Retinal pigment epithelial cell (primary cell): ENCODE results near the gene TTC1.

Source experiments
- DNase-seq: peaks from one replicate; pipeline ENCODE4 v3.0.0-alpha.2; 2010; ENCODE audit warnings: low read depth
- H3K4me3 ChIP-seq: 2 replicates; pipeline ENCODE4 v1.5.1; 2011; ENCODE audit warnings: mild to moderate bottlenecking, low read length, control low read depth, moderate library complexity
- TF ChIP-seq, protein P1 (sequence below): conservative IDR thresholded peaks from 2 replicates; pipeline ENCODE4 v1.5.1; 2011; ENCODE audit warnings: low read depth, low read length, control low read depth, inconsistent platforms

The TTC1 gene

DNA sequence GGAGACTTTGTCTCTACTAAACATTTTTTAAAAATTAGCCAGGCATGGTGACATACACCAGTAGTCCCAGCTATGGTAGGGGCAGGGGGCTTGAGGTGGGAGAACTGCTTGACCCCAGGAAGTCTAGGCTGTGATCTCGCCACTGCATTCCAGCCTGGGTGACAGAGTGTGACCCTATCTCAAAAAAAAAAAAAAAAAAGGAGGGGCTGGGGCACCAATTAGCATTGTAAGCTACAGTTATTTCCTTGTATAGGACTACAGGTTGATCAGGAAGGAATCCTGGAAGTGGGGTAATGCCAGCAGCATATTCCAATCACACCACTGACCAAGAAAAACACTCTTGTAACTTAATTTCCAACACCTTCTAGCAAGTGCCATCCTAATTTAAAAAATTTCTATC lies 78.3 kb downstream of the TTC1 start:
- no peak for DNase-seq
- TF ChIP-seq, protein P1, sequence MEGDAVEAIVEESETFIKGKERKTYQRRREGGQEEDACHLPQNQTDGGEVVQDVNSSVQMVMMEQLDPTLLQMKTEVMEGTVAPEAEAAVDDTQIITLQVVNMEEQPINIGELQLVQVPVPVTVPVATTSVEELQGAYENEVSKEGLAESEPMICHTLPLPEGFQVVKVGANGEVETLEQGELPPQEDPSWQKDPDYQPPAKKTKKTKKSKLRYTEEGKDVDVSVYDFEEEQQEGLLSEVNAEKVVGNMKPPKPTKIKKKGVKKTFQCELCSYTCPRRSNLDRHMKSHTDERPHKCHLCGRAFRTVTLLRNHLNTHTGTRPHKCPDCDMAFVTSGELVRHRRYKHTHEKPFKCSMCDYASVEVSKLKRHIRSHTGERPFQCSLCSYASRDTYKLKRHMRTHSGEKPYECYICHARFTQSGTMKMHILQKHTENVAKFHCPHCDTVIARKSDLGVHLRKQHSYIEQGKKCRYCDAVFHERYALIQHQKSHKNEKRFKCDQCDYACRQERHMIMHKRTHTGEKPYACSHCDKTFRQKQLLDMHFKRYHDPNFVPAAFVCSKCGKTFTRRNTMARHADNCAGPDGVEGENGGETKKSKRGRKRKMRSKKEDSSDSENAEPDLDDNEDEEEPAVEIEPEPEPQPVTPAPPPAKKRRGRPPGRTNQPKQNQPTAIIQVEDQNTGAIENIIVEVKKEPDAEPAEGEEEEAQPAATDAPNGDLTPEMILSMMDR = no peak
- H3K4me3 ChIP-seq = no peak overlapping the region

DNA sequence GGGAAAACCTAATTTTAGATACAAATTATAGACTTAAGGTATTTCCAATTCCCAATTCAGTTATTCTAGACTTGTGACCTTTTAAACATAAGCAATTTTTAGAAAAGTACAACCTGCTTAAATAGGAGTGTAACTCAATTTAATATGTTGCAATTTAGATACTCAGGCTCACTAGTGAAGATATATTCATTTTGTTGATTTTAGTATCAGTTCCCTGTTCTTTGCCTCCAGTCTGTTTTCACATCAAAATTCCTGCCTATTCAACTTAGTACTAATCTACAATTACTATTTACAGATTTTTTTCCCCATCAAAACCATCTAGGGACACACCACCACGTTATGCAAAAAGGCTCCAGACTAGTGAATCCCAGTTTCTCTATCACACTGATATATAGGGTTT lies 79.9 kb downstream of the TTC1 start:
- TF ChIP-seq, protein P1 = no peak
- no peak for DNase-seq
- no peak overlapping the region for H3K4me3 ChIP-seq

DNA sequence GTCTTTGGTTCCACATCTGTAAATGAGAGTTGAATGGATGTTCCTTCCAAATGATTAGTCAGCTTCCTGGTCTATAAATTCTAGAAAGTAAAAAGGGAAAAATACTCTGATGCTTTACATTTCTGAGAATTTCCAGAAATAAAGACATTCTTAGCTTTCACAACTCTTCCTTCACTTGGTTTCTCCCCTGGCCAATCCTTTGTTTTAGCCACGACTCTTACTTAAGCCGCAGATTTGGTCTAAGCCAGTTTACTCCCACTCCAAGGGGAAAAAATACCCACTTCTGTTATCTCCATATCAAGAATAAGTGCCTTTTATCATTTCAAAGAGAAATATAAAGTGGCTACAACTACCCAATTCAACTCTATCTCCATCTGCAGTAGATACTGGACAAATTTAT lies 80.6 kb downstream of the TTC1 start:
- no peak overlapping the region for H3K4me3 ChIP-seq
- no peak for DNase-seq
- TF ChIP-seq, protein P1 = no peak

DNA sequence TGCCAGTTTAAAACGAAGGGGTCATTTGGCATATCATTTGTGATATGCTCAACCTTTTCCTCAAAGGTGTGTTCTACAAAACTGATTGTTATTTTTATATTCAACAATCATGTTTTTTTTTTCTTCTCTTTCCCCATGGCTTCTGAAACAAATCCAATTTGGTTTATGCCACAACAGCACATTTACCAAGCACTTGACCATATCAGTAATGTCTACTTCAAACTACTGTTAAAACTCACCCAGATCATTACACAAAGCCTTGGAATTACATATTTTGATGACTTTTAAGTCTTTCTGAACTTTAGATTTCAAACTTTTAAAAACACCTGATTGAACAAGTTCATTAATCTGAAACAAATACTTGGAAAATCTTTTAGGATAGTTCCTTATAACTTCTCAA lies 81.1 kb downstream of the TTC1 start:
- TF ChIP-seq, protein P1 = no peak
- no peak overlapping the region for H3K4me3 ChIP-seq
- no peak for DNase-seq

DNA sequence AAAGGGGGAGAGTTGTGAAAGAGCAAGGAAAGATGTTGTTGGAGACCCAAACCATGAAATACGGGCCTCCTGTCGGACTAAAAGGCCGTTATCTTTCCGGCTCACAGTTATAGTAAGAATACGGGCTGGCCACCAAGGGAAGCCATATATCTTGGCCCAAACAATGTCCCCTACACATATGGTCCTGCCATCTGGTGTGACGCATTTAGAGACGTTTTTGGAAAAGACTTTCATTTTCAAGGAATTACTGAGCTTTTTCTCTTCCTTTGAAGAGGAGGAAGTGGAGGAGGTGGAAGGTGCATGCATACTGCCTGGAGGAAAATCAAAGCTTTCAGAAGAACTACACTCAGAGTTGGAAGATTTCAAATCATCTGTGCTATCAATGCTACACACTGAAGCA lies 83.6 kb downstream of the TTC1 start:
- TF ChIP-seq, protein P1 = no peak
- DNase-seq = no peak
- no peak overlapping the region for H3K4me3 ChIP-seq

DNA sequence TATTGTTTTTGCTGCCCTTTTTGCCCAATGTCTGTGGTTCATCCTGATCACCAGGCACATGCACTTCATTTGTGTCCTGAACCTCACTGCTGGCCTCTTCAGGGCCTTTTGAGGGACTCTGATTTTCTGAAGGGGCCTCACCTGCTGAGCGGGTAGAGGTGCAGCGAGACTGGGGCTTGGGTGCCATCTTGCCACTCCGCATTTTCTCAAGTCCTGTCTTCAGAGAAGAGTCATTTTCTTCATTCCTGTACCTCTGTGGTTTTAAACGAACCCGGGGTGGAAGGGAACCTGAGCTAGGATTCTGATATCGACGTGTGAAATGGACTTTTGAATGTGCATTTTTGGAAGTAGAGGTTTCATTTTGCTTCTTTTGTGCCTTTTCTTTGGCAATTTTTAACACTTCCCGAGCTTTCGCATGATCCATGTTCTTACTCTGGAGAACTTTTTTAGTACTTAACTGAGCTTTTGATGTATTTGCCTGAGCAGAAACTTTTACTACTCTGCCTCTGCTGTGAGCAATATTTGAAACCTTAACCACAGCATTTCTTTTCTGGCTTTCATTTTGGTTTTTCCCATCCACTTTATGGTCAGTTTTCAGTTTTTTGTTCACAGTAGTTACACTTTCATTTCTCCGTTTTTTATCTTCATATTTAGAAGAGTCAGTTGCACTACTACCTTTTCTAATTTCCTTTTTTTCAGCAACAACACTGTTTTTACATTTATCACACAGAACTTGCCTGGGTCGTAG lies 84.2 kb downstream of the TTC1 start:
- no peak for DNase-seq
- H3K4me3 ChIP-seq = no peak overlapping the region
- TF ChIP-seq, protein P1 = no peak

DNA sequence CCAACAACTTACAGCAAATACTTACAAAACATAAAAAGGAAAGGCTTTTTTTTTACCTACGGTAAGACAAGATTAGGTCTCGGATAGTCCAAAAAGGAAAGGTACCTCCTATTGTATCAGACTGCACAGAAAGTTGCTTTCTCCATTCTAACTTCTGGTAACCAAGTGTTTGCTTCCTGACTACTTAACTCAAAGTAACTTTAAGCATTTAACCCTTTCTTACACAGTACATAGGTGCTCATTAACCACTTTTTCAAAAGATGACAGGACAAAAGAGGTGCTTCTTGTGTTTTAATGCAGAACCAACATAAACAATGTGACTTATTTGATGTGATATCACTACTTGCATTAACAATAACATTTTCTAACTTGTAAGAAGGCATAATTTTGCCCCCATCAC lies 87.2 kb downstream of the TTC1 start:
- H3K4me3 ChIP-seq = no peak overlapping the region
- DNase-seq = no peak
- TF ChIP-seq, protein P1 = no peak
